T-helper 1 cell (primary cell): ENCODE measurements around the gene YEATS4.

Experiments
- DNase-seq, 5 donors: peaks; one replicate each; pipeline ENCODE4 v3.0.0-alpha.2; 2012 to 2020

Gene YEATS4

GRCh38 chr12:69342421-69342820 lies 17.1 kb upstream of the YEATS4 start:
- DNase-seq: no peak

DNA sequence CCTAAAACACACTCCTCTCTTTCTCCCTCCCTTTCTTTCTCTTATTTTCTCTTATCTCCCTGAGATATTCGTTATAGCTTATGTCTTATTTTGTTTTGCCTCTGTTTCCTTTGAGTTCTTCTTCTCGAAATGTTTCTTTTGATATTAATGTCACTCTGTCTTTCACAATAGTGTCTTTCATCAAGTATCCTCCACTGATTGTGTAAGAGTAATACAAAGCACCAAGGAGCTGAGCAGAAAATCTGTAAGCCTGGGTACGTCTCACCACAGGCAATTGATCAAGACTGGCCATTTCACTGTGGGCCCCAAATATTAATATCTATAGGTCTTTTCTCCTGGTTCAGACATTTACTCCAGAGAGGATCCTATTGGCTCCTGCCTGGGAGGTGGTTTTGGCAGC lies 16.2 kb upstream of the YEATS4 start:
- DNase-seq: no peak

GRCh38 chr12:69343885-69344612 lies 15.5 kb upstream of the YEATS4 start:
- DNase-seq: no peak

GRCh38 chr12:69345077-69345476 lies 14.5 kb upstream of the YEATS4 start:
- no peak for DNase-seq

DNA sequence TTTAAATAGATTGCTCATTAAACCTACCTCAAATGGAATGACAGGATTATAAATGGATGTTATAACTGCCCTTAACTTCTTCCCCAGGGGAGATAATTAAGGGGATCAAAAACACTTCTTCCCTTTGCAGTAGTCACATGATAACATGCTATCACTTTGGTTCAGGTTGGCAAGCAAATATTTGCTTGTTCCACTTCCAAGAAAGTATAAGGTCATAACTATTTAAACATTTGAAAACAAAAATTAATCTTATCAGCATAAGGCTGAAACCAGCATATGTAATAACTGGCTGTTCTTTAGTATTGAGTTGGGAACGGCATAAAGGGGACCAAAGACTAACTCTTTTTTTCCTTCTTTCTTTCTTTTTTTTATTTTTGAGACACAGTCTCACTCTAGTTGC lies 13.8 kb upstream of the YEATS4 start:
- DNase-seq: no peak

GRCh38 chr12:69348162-69348938 lies 11.2 kb upstream of the YEATS4 start, which contains the start of gene LYZ:
TSS of gene LYZ (plus strand) at chr12:69348381. CDS start at chr12:69348409, 28 bp downstream.
- DNase-seq: no peak

DNA sequence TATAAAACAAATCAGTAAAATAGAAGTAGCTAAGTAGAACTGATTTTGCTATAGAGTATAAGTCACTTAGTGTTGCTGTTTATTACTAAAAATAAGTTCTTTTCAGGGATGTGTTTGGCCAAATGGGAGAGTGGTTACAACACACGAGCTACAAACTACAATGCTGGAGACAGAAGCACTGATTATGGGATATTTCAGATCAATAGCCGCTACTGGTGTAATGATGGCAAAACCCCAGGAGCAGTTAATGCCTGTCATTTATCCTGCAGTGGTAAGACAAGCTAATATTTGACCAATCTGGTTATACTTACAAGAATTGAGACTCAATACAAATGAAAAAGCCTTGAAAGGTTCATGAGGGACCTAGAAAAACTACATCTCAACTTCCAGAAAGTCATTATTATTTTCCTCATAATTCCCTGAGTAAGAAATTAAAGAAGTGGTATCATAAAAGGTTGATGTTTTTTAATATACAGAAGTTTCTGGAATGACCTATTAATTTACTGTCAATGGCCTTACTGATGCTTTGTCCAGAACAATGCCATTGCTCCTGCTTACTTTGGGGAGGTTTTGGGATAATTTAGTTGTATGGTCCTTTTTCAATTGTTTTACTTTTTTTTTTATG lies 9.4 kb upstream of the YEATS4 start:
- no peak for DNase-seq

DNA sequence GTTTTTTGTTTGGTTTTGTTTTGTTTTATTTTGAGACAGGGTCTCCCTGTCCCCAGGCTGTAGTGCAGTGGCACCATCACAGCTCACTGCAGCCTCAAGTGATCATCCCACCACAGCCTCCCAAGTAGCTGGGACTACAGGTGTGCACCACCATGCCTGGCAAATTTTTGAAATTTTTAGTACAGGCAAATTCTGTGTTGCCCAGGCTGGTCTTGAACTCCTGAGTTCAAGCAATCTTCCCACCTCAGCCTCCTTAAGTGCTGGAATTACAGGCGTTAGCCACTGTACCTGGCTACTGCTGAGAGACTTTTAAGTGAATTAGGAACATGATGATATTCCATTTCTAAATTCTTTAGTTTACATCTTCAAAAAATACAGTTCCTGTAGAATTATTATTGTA lies 8.8 kb upstream of the YEATS4 start:
- DNase-seq: no peak

DNA sequence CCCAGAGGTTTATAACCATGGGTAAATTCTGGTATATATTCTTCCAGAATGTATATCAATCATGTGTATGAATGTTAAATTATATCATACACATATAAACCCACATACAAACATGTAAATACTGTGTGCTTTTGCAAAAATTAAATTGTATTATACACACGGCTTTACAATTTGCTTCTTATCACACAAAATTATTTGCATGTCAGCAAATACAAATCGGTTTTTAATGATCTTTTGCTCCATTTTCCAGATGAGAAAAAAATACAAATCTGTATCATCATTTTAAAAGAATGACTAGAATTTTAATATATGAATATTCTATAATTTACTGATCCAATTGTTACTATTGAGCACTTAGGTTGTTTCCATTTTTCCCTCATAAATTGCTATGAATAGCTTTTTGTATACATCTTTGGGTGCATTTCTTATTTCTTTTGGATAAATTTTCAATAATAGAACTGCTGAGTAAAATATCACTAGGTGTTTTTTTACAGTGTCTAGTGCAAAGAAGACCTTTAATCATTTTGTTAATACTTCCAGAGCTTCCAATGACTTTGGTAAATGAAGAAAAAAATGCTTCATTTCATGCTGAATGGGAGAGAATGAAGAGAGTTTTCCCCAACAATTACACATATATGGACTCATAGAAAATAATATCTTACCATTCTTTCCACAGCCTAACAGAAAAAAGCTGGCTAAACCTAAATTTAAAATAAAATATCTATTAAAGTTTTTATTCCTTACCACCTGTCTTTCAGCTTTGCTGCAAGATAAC lies 7.9 kb upstream of the YEATS4 start:
- DNase-seq: no peak

GRCh38 chr12:69352904-69353303 lies 6.6 kb upstream of the YEATS4 start:
- DNase-seq: no peak

- DNase-seq: no peak
Observed at GRCh38 chr12:69354172-69354555, 5.4 kb upstream of the YEATS4 start.

- DNase-seq: no peak
Observed at GRCh38 chr12:69354556-69355187, 4.9 kb upstream of the YEATS4 start.

- DNase-seq: no peak
Observed at GRCh38 chr12:69355363-69356028, 4.0 kb upstream of the YEATS4 start.

DNA sequence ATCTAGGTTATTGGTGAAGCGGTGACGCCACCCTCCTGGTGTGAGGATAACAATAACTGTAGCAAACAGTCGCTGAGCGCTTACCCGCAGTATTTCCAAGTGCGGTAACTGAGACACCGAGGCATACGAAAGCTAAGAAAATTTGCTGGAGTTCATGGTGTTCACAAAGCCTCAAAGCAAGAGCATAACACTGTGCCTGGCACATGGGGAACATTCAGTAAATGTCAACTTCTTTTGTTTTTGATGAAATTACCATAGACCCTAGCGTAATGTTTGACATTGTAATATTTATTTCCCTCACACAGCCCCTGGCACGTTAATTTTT lies 767 bp downstream of the YEATS4 start:
- no peak for DNase-seq

- no peak for DNase-seq
Observed at GRCh38 chr12:69366796-69367195, 7.3 kb downstream of the YEATS4 start.

GRCh38 chr12:69368171-69368570 lies 8.6 kb downstream of the YEATS4 start:
- DNase-seq: no peak

- DNase-seq: no peak
Observed at GRCh38 chr12:69383074-69383473, 23.5 kb downstream of the YEATS4 start.

GRCh38 chr12:69385038-69385437 lies 25.5 kb downstream of the YEATS4 start:
- DNase-seq: no peak

DNA sequence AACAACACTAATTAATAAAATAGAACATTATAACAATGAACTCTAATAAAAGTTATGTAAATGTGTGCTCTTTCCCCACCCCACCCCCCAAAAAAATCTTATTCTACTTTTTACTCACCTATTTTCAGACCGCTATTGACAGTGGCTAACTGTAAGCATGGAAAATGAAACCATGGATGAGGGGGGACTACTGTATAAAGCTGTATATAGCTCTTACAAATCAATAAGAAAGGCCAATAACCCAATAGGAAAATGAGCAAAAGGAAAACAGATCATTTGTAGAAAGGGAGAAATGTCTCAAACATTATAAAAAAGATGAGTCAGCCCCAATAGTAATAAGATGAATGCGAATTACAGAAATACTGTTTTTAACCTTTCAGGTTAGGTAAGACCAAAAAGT lies 27.4 kb downstream of the YEATS4 start:
- no peak for DNase-seq

- no peak for DNase-seq
Observed at GRCh38 chr12:69388371-69388770, 28.8 kb downstream of the YEATS4 start.

DNA sequence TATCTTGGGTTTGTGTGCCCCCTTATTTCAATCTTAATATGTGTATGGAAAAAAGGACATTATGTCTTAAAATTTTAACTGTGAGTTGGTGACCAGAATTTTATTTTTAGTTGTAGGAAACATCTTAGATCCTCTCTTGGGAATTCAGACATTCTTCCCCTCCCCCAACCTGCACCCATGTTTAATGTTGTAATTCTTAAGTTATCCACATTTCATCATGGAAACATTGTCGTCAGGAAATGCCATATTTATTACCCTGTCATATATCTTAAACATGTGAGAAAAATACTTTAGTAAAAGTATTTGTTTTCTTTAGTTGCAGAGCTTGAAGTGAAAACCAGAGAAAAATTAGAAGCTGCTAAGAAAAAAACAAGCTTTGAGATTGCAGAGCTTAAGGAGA lies 30.3 kb downstream of the YEATS4 start:
- DNase-seq: no peak
